K562 (cell line): ENCODE data around the gene EHBP1L1. TPM values are rescaled to one million over a fixed set of nuclear protein-coding genes. Genes with fewer than 3 reads are reported as not detected.

Experiments used
- CBFA2T2 ChIP-seq: fragments of 450-650 bp; conservative IDR thresholded peaks from 2 replicates; pipeline ENCODE4 v1.6.1; 2017; ENCODE audit warnings: mild to moderate bottlenecking
- CBX5 ChIP-seq: IDR thresholded peaks from 2 replicates; pipeline ENCODE4 v1.6.1; 2014; ENCODE audit warnings: low read depth, borderline replicate concordance
- GATAD2B ChIP-seq: fragments of 450-650 bp; IDR thresholded peaks from 2 replicates; pipeline ENCODE4 v1.6.1; 2017; ENCODE audit warnings: mild to moderate bottlenecking, borderline replicate concordance
- HDAC1 ChIP-seq, 2 experiments: fragments of 450-650 bp; IDR thresholded peaks; 2 replicates each; pipeline ENCODE4 v1.6.1; 2016 to 2017; ENCODE audit warnings: inconsistent platforms in 1 of 2, mild to moderate bottlenecking in 1 of 2, moderate library complexity in 1 of 2
- IRF9 ChIP-seq: fragments of 450-650 bp; IDR thresholded peaks from 2 replicates; pipeline ENCODE4 v1.6.1; 2016; ENCODE audit warnings: missing biosample characterization, missing genetic modification characterization
- MLLT1 ChIP-seq, 2 experiments: fragments of 450-650 bp; IDR thresholded peaks; 2 replicates each; pipeline ENCODE4 v1.6.1; 2016
- NFYB ChIP-seq: IDR thresholded peaks from 2 replicates; pipeline ENCODE4 v1.6.1; 2011; ENCODE audit warnings: mild to moderate bottlenecking, moderate library complexity; ENCODE audit not compliant: insufficient read length; ENCODE audit errors: extremely low read depth
- NR2C1 ChIP-seq, 2 experiments: fragments of 450-650 bp; IDR thresholded peaks; 2 replicates each; pipeline ENCODE4 v1.6.1; 2017; ENCODE audit warnings: mild to moderate bottlenecking in 2 of 2, antibody characterized with exemption in 1 of 2, inconsistent platforms in 1 of 2, missing compliant biosample characterization in 1 of 2, missing genetic modification characterization in 1 of 2
- PHB ChIP-seq: fragments of 250-450 bp; sonication (Bioruptor Pico); IDR thresholded peaks from 2 replicates; pipeline ENCODE4 v1.5.0; 2021
- PRDM10 ChIP-seq: fragments of 450-650 bp; IDR thresholded peaks from 2 replicates; pipeline ENCODE4 v1.6.1; 2018; ENCODE audit not compliant: partially characterized antibody
- PRMT5 ChIP-seq: sonication (generic); formaldehyde crosslinking; IDR thresholded peaks from 2 replicates; pipeline ENCODE4 v1.5.0; 2020; ENCODE audit warnings: missing genetic modification reagents
- RBFOX2 ChIP-seq: fragments of 200-400 bp; formaldehyde crosslinking; IDR thresholded peaks from 2 replicates; pipeline ENCODE4 v1.6.1; 2017; ENCODE audit warnings: low read depth, mild to moderate bottlenecking, low read length, moderate library complexity
- SUPT5H ChIP-seq: fragments of 450-650 bp; IDR thresholded peaks from 2 replicates; pipeline ENCODE4 v1.6.1; 2016
- TARDBP ChIP-seq: fragments of 450-650 bp; IDR thresholded peaks from 2 replicates; pipeline ENCODE4 v1.6.1; 2016
- ZFP91 ChIP-seq: sonication (generic); formaldehyde crosslinking; IDR thresholded peaks from 2 replicates; pipeline ENCODE4 v1.8.0; 2022; ENCODE audit warnings: mild to moderate bottlenecking, missing genetic modification reagents
- ZNF197 ChIP-seq: fragments of 200-800 bp; sonication (Bioruptor generic); IDR thresholded peaks from 2 replicates; pipeline ENCODE4 v1.6.1; 2016; ENCODE audit warnings: low read depth, missing genetic modification characterization, missing compliant biosample characterization
- ZNF253 ChIP-seq: fragments of 250-450 bp; sonication (Bioruptor Pico); conservative IDR thresholded peaks from 2 replicates; pipeline ENCODE4 v1.6.1; 2021; ENCODE audit warnings: mild to moderate bottlenecking
- ZNF507 ChIP-seq: conservative IDR thresholded peaks from 2 replicates; pipeline ENCODE4 v1.6.1; 2017; ENCODE audit warnings: missing genetic modification characterization, missing compliant biosample characterization
- ZNF512 ChIP-seq: IDR thresholded peaks from 2 replicates; pipeline ENCODE4 v1.6.1; 2016; ENCODE audit warnings: missing genetic modification characterization, missing compliant biosample characterization
- polyA plus RNA-seq, 8 experiments: library from polyadenylated mRNA; depleted of rRNA in 4 of 8; stranded (reverse) in 5 of 8; unstranded in 3 of 8; fragments of >200 nt; fragmentation: Nextera tagmentation in 2 of 8; fragmentation: Illumina TruSeq in 1 of 8; extraction: Ambion mirVana in 2 of 8; extraction: Trizol in 1 of 8; gene quantifications; 2 replicates each; pipeline versions ENCODE4 v1.2.1 to v1.2.3, GENCODE V29; 2011 to 2014; ENCODE audit warnings: inconsistent platforms in 1 of 8, missing spikeins in 1 of 8
- total RNA-seq, 7 experiments: library from RNA; depleted of rRNA in 6 of 7; stranded (reverse); fragments of >200 nt in 6 of 7; fragmentation: Illumina TruSeq in 2 of 7; extraction: Trizol in 2 of 7; gene quantifications; 2 replicates each; pipeline versions ENCODE4 v1.2.1 to v1.2.3, GENCODE V29; 2011 to 2021; ENCODE audit warnings: low replicate concordance in 1 of 7

Gene EHBP1L1
- total and polyA plus RNA-seq, 9 of the 15 experiments (the other 6 are each of a cell fraction or from before 2014, with no cell fraction given): 0.03 to 87.1 (median 26.3) TPM

- no peak for TF ChIP-seq ZNF512 (tag)
- TF ChIP-seq MLLT1 (IDR thresholded peaks at IDR 0.05): peak; percentile 38 to 52; a peak in 1 of 4 replicates
- no peak for TF ChIP-seq PHB (CRISPR knock-in tag)
- TF ChIP-seq ZNF507 (tag): no peak
- no peak for TF ChIP-seq ZNF253
- TF ChIP-seq CBX5: no peak
- no peak for TF ChIP-seq GATAD2B
- TF ChIP-seq NFYB: no peak
- TF ChIP-seq TARDBP: no peak
- no peak for TF ChIP-seq SUPT5H
- TF ChIP-seq IRF9: no peak
- no peak for TF ChIP-seq ZFP91 (CRISPR knock-in tag)
- TF ChIP-seq HDAC1 (IDR thresholded peaks at IDR 0.05): peak in 1 of 2 experiments; percentile 91; a peak in 2 of 4 replicates
- peak; percentile 97 for TF ChIP-seq NR2C1 (IDR thresholded peaks at IDR 0.05)
- TF ChIP-seq NR2C1 (tag; IDR thresholded peaks at IDR 0.05): peak; percentile 98
- TF ChIP-seq CBFA2T2: peak; percentile 45
- TF ChIP-seq PRDM10: no peak
- TF ChIP-seq PRMT5 (CRISPR knock-in tag): no peak
- TF ChIP-seq RBFOX2: peak; percentile 29
- no peak for TF ChIP-seq ZNF197 (CRISPR knock-in tag)
These were observed 24.1 kb upstream of the EHBP1L1 start (continued) for GRCh38 chr11:65551572-65552387.
